HEK293 (cell line): ENCODE results near the gene CRMP1.

Experiments used
- CTCF ChIA-PET: fragments of 350-600 bp; formaldehyde crosslinking; extraction: SDS; loops from one replicate; lab custom pipeline; 2021; ENCODE audit warnings: antibody characterized with exemption; lab: Yijun Ruan, JAX
- POLR2A ChIA-PET: fragments of 300-600 bp; formaldehyde crosslinking; extraction: SDS; loops from one replicate; lab custom pipeline; 2020; ENCODE audit warnings: antibody characterized with exemption, inconsistent platforms; lab: Yijun Ruan, JAX
- H3K27ac ChIP-seq: fragments of 200-500 bp; sonication (Bioruptor generic); 2 replicates; pipeline ENCODE4 v1.5.1; 2014; ENCODE audit warnings: low read depth, low read length, control low read depth, inconsistent platforms; ENCODE audit errors: extremely low read depth
- H3K36me3 ChIP-seq, 2 experiments: fragments of 200-500 bp in 1 of 2; sonication (Bioruptor generic) in 1 of 2; 1 replicate in 1 of 2; 2 replicates in 1 of 2; pipeline ENCODE4 v1.5.1; 2014 to 2017; ENCODE audit warnings: inconsistent platforms in 2 of 2, low read length in 2 of 2; ENCODE audit not compliant: control insufficient read depth in 2 of 2, insufficient read depth in 1 of 2
- H3K4me1 ChIP-seq: fragments of 200-500 bp; sonication (Bioruptor generic); 2 replicates; pipeline ENCODE4 v1.5.1; 2014; ENCODE audit warnings: mild to moderate bottlenecking, low read length, inconsistent platforms; ENCODE audit not compliant: control insufficient read depth, insufficient read depth
- H3K4me3 ChIP-seq: 2 replicates; pipeline ENCODE4 v1.5.1; 2011; ENCODE audit warnings: low read depth, mild to moderate bottlenecking, control low read depth, low read length, moderate library complexity
- H3K9me3 ChIP-seq: fragments of 200-500 bp; sonication (Bioruptor generic); 2 replicates; pipeline ENCODE4 v1.5.1; 2014; ENCODE audit warnings: low read depth, low read length, inconsistent platforms; ENCODE audit not compliant: control insufficient read depth, insufficient read depth
- HOXD13 ChIP-seq: sonication (generic); formaldehyde crosslinking; IDR thresholded peaks from 2 replicates; pipeline ENCODE4 v1.8.0; 2022; ENCODE audit warnings: missing genetic modification reagents, borderline replicate concordance
- KLF10 ChIP-seq: fragments of 450-650 bp; IDR thresholded peaks from 2 replicates; pipeline ENCODE4 v1.5.1; 2018; ENCODE audit warnings: missing biosample characterization, mild to moderate bottlenecking, missing genetic modification characterization
- SCRT1 ChIP-seq: fragments of 450-650 bp; formaldehyde crosslinking; IDR thresholded peaks from 2 replicates; pipeline ENCODE4 v1.5.1; 2016; ENCODE audit warnings: missing biosample characterization, missing genetic modification characterization, borderline replicate concordance
- SP2 ChIP-seq: fragments of 450-650 bp; formaldehyde crosslinking; IDR thresholded peaks from 2 replicates; pipeline ENCODE4 v1.5.1; 2016; ENCODE audit warnings: missing biosample characterization, missing genetic modification characterization
- TRIM28 ChIP-seq: IDR thresholded peaks from 2 replicates; pipeline ENCODE4 v1.6.1; 2011; ENCODE audit warnings: low read length, control low read depth, borderline replicate concordance
- ZFP37 ChIP-seq: fragments of 450-650 bp; formaldehyde crosslinking; IDR thresholded peaks from 2 replicates; pipeline ENCODE4 v1.5.1; 2016; ENCODE audit warnings: missing biosample characterization, missing genetic modification characterization
- ZNF155 ChIP-seq: fragments of 450-650 bp; formaldehyde crosslinking; IDR thresholded peaks from 2 replicates; pipeline ENCODE4 v1.5.1; 2016; ENCODE audit warnings: missing biosample characterization, missing genetic modification characterization
- ZNF174 ChIP-seq: fragments of 450-650 bp; formaldehyde crosslinking; IDR thresholded peaks from 2 replicates; pipeline ENCODE4 v1.5.0; 2017; ENCODE audit warnings: missing biosample characterization, mild to moderate bottlenecking, missing genetic modification characterization
- ZNF202 ChIP-seq: fragments of 450-650 bp; formaldehyde crosslinking; IDR thresholded peaks from 2 replicates; pipeline ENCODE4 v1.5.1; 2016; ENCODE audit warnings: missing biosample characterization, missing genetic modification characterization, borderline replicate concordance
- ZNF266 ChIP-seq: fragments of 450-650 bp; formaldehyde crosslinking; IDR thresholded peaks from 2 replicates; pipeline ENCODE4 v1.5.1; 2016; ENCODE audit warnings: missing biosample characterization, missing genetic modification characterization, low read depth
- ZNF311 ChIP-seq: fragments of 450-650 bp; formaldehyde crosslinking; IDR thresholded peaks from 2 replicates; pipeline ENCODE4 v1.5.1; 2017; ENCODE audit warnings: missing biosample characterization, missing genetic modification characterization, borderline replicate concordance
- ZNF837 ChIP-seq: fragments of 450-650 bp; formaldehyde crosslinking; IDR thresholded peaks from 2 replicates; pipeline ENCODE4 v1.5.1; 2016; ENCODE audit warnings: missing biosample characterization, missing genetic modification characterization
- ZSCAN16 ChIP-seq: fragments of 450-650 bp; formaldehyde crosslinking; IDR thresholded peaks from 2 replicates; pipeline ENCODE4 v1.5.1; 2016; ENCODE audit warnings: missing biosample characterization, missing genetic modification characterization
- TF ChIP-seq, protein P1 (sequence below): fragments of 450-650 bp; formaldehyde crosslinking; IDR thresholded peaks from 2 replicates; pipeline ENCODE4 v1.5.1; 2016; ENCODE audit warnings: missing biosample characterization, missing genetic modification characterization
- TF ChIP-seq, protein P2 (sequence below): fragments of 450-650 bp; formaldehyde crosslinking; IDR thresholded peaks from 2 replicates; pipeline ENCODE4 v1.5.1; 2016; ENCODE audit warnings: missing biosample characterization, missing genetic modification characterization, borderline replicate concordance
- TF ChIP-seq, protein P3 (sequence below): fragments of 450-650 bp; formaldehyde crosslinking; IDR thresholded peaks from 2 replicates; pipeline ENCODE4 v1.5.1; 2017; ENCODE audit warnings: missing biosample characterization, missing genetic modification characterization
- TF ChIP-seq, protein P4 (sequence below): fragments of 450-650 bp; formaldehyde crosslinking; IDR thresholded peaks from 2 replicates; pipeline ENCODE4 v1.5.0; 2017; ENCODE audit warnings: missing biosample characterization, missing genetic modification characterization, borderline replicate concordance

Gene CRMP1

DNA sequence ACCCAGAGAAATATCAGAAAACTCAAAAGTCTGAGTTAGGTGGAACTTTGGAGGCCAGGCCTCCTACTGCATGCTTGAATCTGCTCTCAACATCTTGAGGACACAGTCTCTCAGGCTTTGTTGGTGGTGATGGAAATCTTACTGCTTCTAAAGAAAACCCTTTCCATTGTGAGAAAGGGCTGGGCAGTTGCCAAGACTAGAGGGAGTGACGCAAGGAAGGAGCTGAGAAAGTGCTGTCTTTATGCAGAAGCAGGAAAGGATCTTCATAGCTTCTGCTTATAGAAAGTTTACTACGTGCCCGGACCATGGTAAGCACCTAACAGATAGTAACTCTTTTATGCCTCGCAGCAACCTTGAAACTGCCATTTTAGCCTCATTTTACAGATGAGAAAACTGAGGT, 2.4 kb upstream of the CRMP1 start (continued):
- TF ChIP-seq TRIM28, result no peak
- TF ChIP-seq, protein P1, sequence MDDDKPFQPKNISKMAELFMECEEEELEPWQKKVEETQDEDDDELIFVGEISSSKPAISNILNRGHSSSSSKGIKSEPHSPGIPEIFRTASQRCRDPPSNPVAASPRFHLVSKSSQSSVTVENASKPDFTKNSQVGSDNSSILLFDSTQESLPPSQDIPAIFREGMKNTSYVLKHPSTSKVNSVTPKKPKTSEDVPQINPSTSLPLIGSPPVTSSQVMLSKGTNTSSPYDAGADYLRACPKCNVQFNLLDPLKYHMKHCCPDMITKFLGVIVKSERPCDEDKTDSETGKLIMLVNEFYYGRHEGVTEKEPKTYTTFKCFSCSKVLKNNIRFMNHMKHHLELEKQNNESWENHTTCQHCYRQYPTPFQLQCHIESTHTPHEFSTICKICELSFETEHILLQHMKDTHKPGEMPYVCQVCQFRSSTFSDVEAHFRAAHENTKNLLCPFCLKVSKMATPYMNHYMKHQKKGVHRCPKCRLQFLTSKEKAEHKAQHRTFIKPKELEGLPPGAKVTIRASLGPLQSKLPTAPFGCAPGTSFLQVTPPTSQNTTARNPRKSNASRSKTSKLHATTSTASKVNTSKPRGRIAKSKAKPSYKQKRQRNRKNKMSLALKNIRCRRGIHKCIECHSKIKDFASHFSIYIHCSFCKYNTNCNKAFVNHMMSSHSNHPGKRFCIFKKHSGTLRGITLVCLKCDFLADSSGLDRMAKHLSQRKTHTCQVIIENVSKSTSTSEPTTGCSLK (tag by site-specific recombination), result no peak
- TF ChIP-seq HOXD13, result no peak
- TF ChIP-seq, protein P2, sequence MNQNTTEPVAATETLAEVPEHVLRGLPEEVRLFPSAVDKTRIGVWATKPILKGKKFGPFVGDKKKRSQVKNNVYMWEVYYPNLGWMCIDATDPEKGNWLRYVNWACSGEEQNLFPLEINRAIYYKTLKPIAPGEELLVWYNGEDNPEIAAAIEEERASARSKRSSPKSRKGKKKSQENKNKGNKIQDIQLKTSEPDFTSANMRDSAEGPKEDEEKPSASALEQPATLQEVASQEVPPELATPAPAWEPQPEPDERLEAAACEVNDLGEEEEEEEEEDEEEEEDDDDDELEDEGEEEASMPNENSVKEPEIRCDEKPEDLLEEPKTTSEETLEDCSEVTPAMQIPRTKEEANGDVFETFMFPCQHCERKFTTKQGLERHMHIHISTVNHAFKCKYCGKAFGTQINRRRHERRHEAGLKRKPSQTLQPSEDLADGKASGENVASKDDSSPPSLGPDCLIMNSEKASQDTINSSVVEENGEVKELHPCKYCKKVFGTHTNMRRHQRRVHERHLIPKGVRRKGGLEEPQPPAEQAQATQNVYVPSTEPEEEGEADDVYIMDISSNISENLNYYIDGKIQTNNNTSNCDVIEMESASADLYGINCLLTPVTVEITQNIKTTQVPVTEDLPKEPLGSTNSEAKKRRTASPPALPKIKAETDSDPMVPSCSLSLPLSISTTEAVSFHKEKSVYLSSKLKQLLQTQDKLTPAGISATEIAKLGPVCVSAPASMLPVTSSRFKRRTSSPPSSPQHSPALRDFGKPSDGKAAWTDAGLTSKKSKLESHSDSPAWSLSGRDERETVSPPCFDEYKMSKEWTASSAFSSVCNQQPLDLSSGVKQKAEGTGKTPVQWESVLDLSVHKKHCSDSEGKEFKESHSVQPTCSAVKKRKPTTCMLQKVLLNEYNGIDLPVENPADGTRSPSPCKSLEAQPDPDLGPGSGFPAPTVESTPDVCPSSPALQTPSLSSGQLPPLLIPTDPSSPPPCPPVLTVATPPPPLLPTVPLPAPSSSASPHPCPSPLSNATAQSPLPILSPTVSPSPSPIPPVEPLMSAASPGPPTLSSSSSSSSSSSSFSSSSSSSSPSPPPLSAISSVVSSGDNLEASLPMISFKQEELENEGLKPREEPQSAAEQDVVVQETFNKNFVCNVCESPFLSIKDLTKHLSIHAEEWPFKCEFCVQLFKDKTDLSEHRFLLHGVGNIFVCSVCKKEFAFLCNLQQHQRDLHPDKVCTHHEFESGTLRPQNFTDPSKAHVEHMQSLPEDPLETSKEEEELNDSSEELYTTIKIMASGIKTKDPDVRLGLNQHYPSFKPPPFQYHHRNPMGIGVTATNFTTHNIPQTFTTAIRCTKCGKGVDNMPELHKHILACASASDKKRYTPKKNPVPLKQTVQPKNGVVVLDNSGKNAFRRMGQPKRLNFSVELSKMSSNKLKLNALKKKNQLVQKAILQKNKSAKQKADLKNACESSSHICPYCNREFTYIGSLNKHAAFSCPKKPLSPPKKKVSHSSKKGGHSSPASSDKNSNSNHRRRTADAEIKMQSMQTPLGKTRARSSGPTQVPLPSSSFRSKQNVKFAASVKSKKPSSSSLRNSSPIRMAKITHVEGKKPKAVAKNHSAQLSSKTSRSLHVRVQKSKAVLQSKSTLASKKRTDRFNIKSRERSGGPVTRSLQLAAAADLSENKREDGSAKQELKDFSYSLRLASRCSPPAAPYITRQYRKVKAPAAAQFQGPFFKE (tag by site-specific recombination), result no peak
- TF ChIP-seq ZNF174 (tag by site-specific recombination), result no peak

DNA sequence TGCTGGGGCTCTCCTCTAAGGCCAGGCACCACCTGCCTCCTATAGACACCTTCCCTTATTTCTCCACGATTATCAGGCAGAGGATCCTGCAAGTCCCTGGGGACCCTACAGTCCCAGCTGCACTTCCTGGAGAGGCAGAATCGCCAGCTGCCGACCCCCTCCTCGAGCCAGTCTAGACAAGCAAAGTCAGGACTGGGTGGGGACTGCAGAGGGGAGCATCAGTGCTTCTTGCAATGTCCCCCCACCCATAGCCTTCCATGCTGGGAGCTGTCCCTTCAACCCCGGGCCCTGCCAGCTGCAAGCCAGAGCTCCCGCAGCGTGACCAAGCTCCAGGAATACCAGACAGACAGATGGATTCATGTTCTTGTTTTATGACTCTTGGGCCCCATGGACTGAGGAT, 1.4 kb upstream of the CRMP1 start:
- ChIA-PET POLR2A (no interaction called here), CTCF (no interaction called here)
- Histone ChIP-seq H3K36me3 (no peaks in the 10 kb centered on the region), H3K9me3 (no peaks in the 10 kb centered on the region), H3K4me1 (no peaks in the 10 kb centered on the region), H3K27ac (no peak overlapping the region), H3K4me3 (no peak overlapping the region)
- TF ChIP-seq KLF10 (tag by site-specific recombination) (no peak), ZFP37 (tag by site-specific recombination) (no peak), SCRT1 (tag by site-specific recombination) (no peak), ZSCAN16 (tag by site-specific recombination) (no peak), ZNF837 (tag by site-specific recombination) (no peak), ZNF155 (tag by site-specific recombination) (no peak), ZNF266 (tag by site-specific recombination) (no peak), ZNF311 (tag by site-specific recombination) (no peak), SP2 (tag by site-specific recombination) (no peak), ZNF202 (tag by site-specific recombination) (no peak)
- TF ChIP-seq, protein P3, sequence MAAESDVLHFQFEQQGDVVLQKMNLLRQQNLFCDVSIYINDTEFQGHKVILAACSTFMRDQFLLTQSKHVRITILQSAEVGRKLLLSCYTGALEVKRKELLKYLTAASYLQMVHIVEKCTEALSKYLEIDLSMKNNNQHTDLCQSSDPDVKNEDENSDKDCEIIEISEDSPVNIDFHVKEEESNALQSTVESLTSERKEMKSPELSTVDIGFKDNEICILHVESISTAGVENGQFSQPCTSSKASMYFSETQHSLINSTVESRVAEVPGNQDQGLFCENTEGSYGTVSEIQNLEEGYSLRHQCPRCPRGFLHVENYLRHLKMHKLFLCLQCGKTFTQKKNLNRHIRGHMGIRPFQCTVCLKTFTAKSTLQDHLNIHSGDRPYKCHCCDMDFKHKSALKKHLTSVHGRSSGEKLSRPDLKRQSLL, result no peak
- TF ChIP-seq, protein P4, sequence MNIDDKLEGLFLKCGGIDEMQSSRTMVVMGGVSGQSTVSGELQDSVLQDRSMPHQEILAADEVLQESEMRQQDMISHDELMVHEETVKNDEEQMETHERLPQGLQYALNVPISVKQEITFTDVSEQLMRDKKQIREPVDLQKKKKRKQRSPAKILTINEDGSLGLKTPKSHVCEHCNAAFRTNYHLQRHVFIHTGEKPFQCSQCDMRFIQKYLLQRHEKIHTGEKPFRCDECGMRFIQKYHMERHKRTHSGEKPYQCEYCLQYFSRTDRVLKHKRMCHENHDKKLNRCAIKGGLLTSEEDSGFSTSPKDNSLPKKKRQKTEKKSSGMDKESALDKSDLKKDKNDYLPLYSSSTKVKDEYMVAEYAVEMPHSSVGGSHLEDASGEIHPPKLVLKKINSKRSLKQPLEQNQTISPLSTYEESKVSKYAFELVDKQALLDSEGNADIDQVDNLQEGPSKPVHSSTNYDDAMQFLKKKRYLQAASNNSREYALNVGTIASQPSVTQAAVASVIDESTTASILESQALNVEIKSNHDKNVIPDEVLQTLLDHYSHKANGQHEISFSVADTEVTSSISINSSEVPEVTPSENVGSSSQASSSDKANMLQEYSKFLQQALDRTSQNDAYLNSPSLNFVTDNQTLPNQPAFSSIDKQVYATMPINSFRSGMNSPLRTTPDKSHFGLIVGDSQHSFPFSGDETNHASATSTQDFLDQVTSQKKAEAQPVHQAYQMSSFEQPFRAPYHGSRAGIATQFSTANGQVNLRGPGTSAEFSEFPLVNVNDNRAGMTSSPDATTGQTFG, result no peak
